ENCODE measurements around the gene ZFAND6. TPM values are rescaled to one million over a fixed set of nuclear protein-coding genes. Genes with fewer than 3 reads are reported as not detected.
A peak's percentile ranks its signal among the peaks of the same experiment; 100 is the strongest.

ZFAND6 gene
- total and polyA plus RNA-seq, 4 experiments from 2014 or later, result 58.3 to 139 (median 82.5) TPM

DNA sequence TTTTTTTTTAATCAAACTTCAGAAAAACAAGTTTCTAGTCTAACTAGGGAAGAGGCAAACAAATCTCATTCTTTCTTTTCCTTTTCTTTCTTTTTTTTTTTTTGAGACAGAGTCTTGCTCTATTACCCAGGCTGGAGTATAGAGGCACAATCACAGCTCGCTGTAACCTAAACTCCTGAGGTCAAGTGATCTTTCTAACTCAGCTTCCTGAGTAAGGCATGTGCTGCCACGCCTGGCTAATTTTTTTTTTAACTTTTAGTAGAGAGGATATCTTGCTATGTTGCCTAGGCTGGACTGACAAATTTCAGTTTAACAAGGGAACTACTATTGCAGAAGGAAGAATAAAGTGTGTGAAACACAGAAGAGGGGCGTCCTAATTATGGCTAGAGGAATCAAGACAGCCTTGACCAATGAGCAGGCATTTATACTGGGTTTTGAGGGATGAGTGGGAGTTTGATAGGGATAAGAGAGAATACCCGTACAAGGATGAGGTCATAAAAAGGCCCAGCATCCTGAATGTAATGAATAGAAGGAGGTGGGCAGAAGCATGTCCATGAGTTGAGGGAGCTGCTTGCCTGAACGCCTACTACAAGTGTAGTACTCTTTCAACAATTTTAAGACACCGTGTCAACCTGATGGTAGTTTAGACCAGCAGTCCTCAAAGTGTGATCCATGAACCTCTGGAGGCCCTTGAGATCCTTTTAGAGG lies 6.7 kb upstream of the ZFAND6 start:
- Mint-ChIP-seq H3K27me3 (peaks cover 0 to under 1% of the 10 kb centered on the region in 2 donors), H3K4me3 (no peak overlapping the region), H3K9me3 (no peaks in the 10 kb centered on the region), H3K4me1 (no peaks in the 10 kb centered on the region), H3K27ac (peak overlapping the region in 1 of 7 donors; percentile 53), H3K36me3 (no peaks in the 10 kb centered on the region)
- H3K4me1 ChIP-seq (ENCODE audit: insufficient read depth, low read length), result no peaks in the 10 kb centered on the region
- H3K27me3 ChIP-seq (ENCODE audit: insufficient read depth, low read length), result no peaks in the 10 kb centered on the region
- H3K4me3 ChIP-seq (ENCODE audit: low read length in 2 of 2), result no peak overlapping the region
- no peaks in the 10 kb centered on the region for H3K36me3 ChIP-seq (ENCODE audit: insufficient read depth, low read length)
- intact Hi-C loops (cut with micrococcal nuclease), result loop anchor here (10.0 kb wide), 1 partner anchor 942 kb away; no protein-coding TSS in a partner anchor
- DNase-seq, result no peak
- H3K27ac ChIP-seq (ENCODE audit: low read depth, low read length), result no peak overlapping the region
- CTCF ChIA-PET (ENCODE audit: partially characterized antibody), result no interaction called here
- no peaks in the 10 kb centered on the region for H3K9me3 ChIP-seq (ENCODE audit: control insufficient read depth in 1 of 2, low read length in 2 of 2)
- POLR2A ChIA-PET (ENCODE audit: partially characterized antibody), result interaction anchor here (0.7 to 0.9 kb wide), 2 partner anchors 11 to 37 kb away, joined by 3 read pairs; no protein-coding TSS in a partner anchor

DNA sequence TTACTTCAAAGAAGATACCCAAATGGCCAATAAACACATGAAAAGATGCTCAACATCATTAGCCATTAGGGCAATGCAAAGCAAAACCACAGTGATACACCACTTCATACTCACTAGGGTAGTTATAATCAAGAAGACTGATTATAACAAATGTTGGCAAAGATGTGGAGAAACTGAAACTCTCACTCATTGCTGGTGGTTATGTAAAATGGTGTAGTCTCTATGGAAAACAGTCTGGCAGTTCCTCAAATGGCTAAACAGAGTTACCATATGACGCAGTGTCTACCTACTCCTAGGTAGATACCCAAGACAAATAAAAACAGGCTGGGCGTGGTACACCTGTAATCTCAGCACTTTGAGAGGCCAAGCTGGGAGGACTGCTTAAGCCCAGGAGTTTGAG lies 3.5 kb upstream of the ZFAND6 start:
- no peaks in the 10 kb centered on the region for H3K27me3 Mint-ChIP-seq
- peaks cover 10% of the 10 kb centered on the region for H3K4me1 ChIP-seq (ENCODE audit: insufficient read depth, low read length)
- intact Hi-C loops (cut with micrococcal nuclease), result loop anchor here (10.0 kb wide), 1 partner anchor 939 kb away; no protein-coding TSS in a partner anchor

DNA sequence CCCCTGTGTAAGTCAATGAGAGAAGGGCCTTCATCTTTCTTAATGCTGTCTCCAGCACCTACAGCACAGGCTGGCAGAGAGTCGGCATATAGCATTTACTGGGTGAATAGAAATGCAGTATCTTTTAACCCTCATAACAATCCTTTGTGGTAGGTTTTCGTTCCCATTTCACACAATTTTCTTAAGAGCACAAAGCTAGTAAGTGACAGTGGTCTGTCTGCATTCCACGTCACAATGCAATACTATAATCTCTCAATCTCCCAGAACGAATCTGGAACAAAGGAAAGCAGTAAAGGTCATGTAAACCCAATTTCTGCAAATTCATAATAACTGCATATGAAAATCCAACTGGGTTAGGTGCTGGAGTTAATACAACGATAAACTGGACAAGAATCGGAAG lies 1.4 kb upstream of the ZFAND6 start:
- Mint-ChIP-seq H3K4me1 (peaks cover 17 to 42% (median 26%) of the 10 kb centered on the region in 4 donors), H3K36me3 (peaks cover 0 to 6% of the 10 kb centered on the region in 2 donors), H3K27ac (peak overlapping the region in 2 of 7 donors; percentile 79 to 94), H3K9me3 (no peaks in the 10 kb centered on the region), H3K27me3 (no peaks in the 10 kb centered on the region), H3K4me3 (peak overlapping the region in 7 of 8 donors; percentile 47 to 83 (median 73))
- no peak overlapping the region for H3K27ac ChIP-seq (ENCODE audit: low read depth, low read length)
- intact Hi-C loops (cut with micrococcal nuclease), result loop anchor here (10.0 kb wide), 1 partner anchor 937 kb away; no protein-coding TSS in a partner anchor
- POLR2A ChIA-PET (ENCODE audit: partially characterized antibody), result interaction anchor here (1.1 to 3.3 kb wide), 2 partner anchors 95 to 160 kb away, joined by 3 to 29 read pairs; partner anchors contain the start of gene FAH
- H3K36me3 ChIP-seq (ENCODE audit: insufficient read depth, low read length), result no peaks in the 10 kb centered on the region
- DNase-seq, result no peak
- H3K4me3 ChIP-seq (ENCODE audit: low read length in 2 of 2), result no peak overlapping the region
- no peaks in the 10 kb centered on the region for H3K27me3 ChIP-seq (ENCODE audit: insufficient read depth, low read length)
- H3K9me3 ChIP-seq (ENCODE audit: control insufficient read depth in 1 of 2, low read length in 2 of 2), result no peaks in the 10 kb centered on the region
- CTCF ChIA-PET (ENCODE audit: partially characterized antibody), result interaction anchor here (1.4 to 3.0 kb wide), 2 partner anchors 13 to 115 kb away, joined by 3 to 13 read pairs; no protein-coding TSS in a partner anchor
- H3K4me1 ChIP-seq (ENCODE audit: insufficient read depth, low read length), result peaks cover 31% of the 10 kb centered on the region

More for the DNA sequence above, 3.5 kb upstream of the ZFAND6 start:
- ChIA-PET POLR2A (ENCODE audit: partially characterized antibody) (no interaction called here), CTCF (ENCODE audit: partially characterized antibody) (no interaction called here)
- no peak overlapping the region for H3K4me3 Mint-ChIP-seq
- H3K36me3 Mint-ChIP-seq, result peaks cover 0 to 6% of the 10 kb centered on the region in 2 donors
- H3K36me3 ChIP-seq (ENCODE audit: insufficient read depth, low read length), result no peaks in the 10 kb centered on the region
- H3K9me3 ChIP-seq (ENCODE audit: control insufficient read depth in 1 of 2, low read length in 2 of 2), result no peaks in the 10 kb centered on the region
- H3K27ac ChIP-seq (ENCODE audit: low read depth, low read length), result no peak overlapping the region
- no peak overlapping the region for H3K4me3 ChIP-seq (ENCODE audit: low read length in 2 of 2)
- H3K9me3 Mint-ChIP-seq, result no peaks in the 10 kb centered on the region
- no peak for DNase-seq
- no peak overlapping the region for H3K27ac Mint-ChIP-seq
- no peaks in the 10 kb centered on the region for H3K27me3 ChIP-seq (ENCODE audit: insufficient read depth, low read length)
- H3K4me1 Mint-ChIP-seq, result peaks cover 4 to 21% (median 8%) of the 10 kb centered on the region in 4 donors

DNA sequence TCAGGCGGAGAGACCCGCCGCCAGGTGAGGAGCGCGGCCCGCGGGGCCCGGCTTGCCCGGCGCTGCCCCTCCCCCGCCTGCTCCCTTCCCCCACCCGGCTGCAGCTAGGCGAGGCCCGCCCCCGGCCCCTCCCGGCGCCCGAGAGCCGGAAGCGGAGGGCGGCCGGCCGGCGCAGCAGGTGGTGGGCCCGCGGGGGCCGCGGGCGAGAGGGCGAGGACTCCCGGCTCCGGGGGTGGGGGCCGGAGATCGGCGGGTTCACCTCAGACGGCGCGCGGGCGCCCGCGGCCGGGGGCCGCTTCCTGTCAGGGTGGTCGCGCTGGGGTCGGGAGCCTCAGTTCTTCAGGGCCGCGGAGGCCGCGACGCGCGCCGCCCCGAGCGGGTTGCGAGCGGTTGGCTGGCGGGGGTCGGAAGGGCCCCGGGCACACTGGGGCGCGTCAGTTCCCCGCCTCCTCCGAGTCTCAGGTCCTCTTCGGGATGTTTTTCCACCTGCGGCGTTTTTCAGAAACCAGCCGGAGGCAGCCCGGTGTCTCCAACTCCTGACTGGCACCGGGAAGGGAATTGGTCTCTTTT lies 395 bp downstream of the ZFAND6 start:
- Histone ChIP-seq H3K36me3 (ENCODE audit: insufficient read depth, low read length) (no peaks in the 10 kb centered on the region), H3K4me1 (ENCODE audit: insufficient read depth, low read length) (peaks cover 35% of the 10 kb centered on the region), H3K9me3 (ENCODE audit: control insufficient read depth in 1 of 2, low read length in 2 of 2) (no peaks in the 10 kb centered on the region), H3K27ac (ENCODE audit: low read depth, low read length) (peak overlapping the region; percentile 75), H3K27me3 (ENCODE audit: insufficient read depth, low read length) (no peaks in the 10 kb centered on the region), H3K4me3 (ENCODE audit: low read length in 2 of 2) (peak overlapping the region; percentile 54 to 81)
- ChIA-PET CTCF (ENCODE audit: partially characterized antibody) (interaction anchor here (1.3 to 3.0 kb wide), 5 partner anchors 9 to 164 kb away, joined by 3 to 13 read pairs (median 6); no protein-coding TSS in a partner anchor), POLR2A (ENCODE audit: partially characterized antibody) (interaction anchor here (0.7 to 3.3 kb wide), 16 partner anchors 8 to 1237 kb away, joined by 3 to 32 read pairs (median 6); partner anchors contain the start of genes BCL2A1, FAH and MTHFS)
- DNase-seq, result peak in 3 of 5 donors; percentile 59 to 65 (median 64)
- no peaks in the 10 kb centered on the region for H3K27me3 Mint-ChIP-seq
- peaks cover 0 to 6% of the 10 kb centered on the region in 2 donors for H3K36me3 Mint-ChIP-seq
- H3K27ac Mint-ChIP-seq, result peak overlapping the region; percentile 92 to 98 (median 96)
- no peaks in the 10 kb centered on the region for H3K9me3 Mint-ChIP-seq
- H3K4me3 Mint-ChIP-seq, result peak overlapping the region; percentile 90 to 97 (median 94)
- peaks cover 17 to 46% (median 27%) of the 10 kb centered on the region in 4 donors for H3K4me1 Mint-ChIP-seq
- intact Hi-C loops (cut with micrococcal nuclease), result loop anchor here (1.0 to 10.0 kb wide), 7 partner anchors 12 to 935 kb away; partner anchors contain the start of genes BCL2A1 and FAH

DNA sequence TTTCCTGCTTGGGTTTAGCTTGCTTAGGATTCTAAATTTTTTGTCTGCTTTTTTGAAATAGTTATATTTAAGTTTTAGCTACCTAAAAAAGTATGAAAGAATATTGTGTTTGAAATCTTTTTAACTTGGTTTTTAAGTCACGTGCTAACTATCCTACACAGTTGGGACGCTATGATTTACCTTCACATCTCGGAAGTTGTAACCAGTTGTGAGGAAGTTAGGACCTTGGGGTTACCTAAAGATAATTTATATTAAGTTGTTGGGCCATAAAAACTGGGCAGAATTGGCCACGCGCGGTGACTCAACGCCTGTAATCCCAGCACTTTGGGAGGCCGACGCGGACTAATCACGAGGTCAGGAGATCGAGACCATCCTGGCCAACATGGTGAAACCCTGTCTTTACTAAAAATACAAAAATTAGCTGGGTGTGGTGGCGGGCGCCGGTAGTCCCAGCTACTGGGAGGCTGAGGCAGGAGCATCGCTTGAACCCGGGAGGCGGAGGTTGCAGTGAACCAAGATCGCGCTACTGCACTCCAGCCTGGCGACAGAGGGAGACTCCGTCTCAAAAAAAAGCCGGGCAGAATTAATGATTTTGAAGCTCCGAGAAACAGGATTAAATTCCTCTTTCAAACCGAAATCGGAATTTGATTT lies 1.0 kb downstream of the ZFAND6 start:
- H3K27me3 ChIP-seq (ENCODE audit: insufficient read depth, low read length), result no peaks in the 10 kb centered on the region
- Mint-ChIP-seq H3K9me3 (no peaks in the 10 kb centered on the region), H3K27me3 (no peaks in the 10 kb centered on the region), H3K27ac (peak overlapping the region; percentile 92 to 98 (median 95)), H3K4me3 (peak overlapping the region; percentile 86 to 97 (median 91)), H3K36me3 (peaks cover 0 to 6% of the 10 kb centered on the region in 2 donors), H3K4me1 (peaks cover 21 to 52% (median 32%) of the 10 kb centered on the region in 4 donors)
- intact Hi-C loops (cut with micrococcal nuclease), result loop anchor here (1.0 to 5.0 kb wide), 4 partner anchors 12 to 177 kb away; partner anchors contain the start of gene BCL2A1
- no peaks in the 10 kb centered on the region for H3K9me3 ChIP-seq (ENCODE audit: control insufficient read depth in 1 of 2, low read length in 2 of 2)
- POLR2A ChIA-PET (ENCODE audit: partially characterized antibody), result interaction anchor here (0.7 to 3.3 kb wide), 12 partner anchors 8 to 679 kb away, joined by 3 to 32 read pairs (median 6); partner anchors contain the start of genes BCL2A1, FAH and MTHFS
- peak overlapping the region; percentile 75 for H3K27ac ChIP-seq (ENCODE audit: low read depth, low read length)
- H3K4me1 ChIP-seq (ENCODE audit: insufficient read depth, low read length), result peaks cover 35% of the 10 kb centered on the region
- peak in 4 of 5 donors; percentile 14 to 41 (median 15) for DNase-seq
- CTCF ChIA-PET (ENCODE audit: partially characterized antibody), result interaction anchor here (1.0 to 3.0 kb wide), 6 partner anchors 9 to 180 kb away, joined by 3 to 13 read pairs (median 4); no protein-coding TSS in a partner anchor
- H3K4me3 ChIP-seq (ENCODE audit: low read length in 2 of 2), result peak overlapping the region; percentile 54 to 81
- no peaks in the 10 kb centered on the region for H3K36me3 ChIP-seq (ENCODE audit: insufficient read depth, low read length)

DNA sequence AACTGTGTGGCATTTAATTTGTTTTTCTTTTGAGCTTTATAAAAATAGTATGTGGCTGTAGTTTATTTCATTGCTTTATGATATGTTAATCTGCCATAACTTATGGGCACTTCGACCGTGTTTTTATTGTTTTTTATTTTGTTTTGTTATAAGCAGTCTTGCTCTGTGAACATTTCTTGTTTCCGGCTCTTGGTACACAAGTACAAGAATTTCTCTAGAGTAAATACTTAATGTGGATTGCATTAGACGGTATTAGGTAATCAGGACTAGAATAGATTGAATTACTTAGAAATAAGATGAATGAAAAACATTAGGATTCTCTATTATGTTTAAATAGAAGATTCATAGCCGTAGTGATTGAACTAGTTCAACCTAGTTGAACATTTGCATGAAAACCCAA lies 2.1 kb downstream of the ZFAND6 start:
- Histone ChIP-seq H3K27ac (ENCODE audit: low read depth, low read length) (no peak overlapping the region), H3K4me1 (ENCODE audit: insufficient read depth, low read length) (peaks cover 35% of the 10 kb centered on the region)
- intact Hi-C loops (cut with micrococcal nuclease), result loop anchor here (2.0 to 5.0 kb wide), 3 partner anchors 91 to 176 kb away; partner anchors contain the start of gene BCL2A1

More for the DNA sequence above, 2.1 kb downstream of the ZFAND6 start:
- CTCF ChIA-PET (ENCODE audit: partially characterized antibody), result interaction anchor here (1.4 to 2.7 kb wide), 2 partner anchors 92 to 111 kb away, joined by 6 to 11 read pairs; no protein-coding TSS in a partner anchor
- peak overlapping the region in 6 of 7 donors; percentile 45 to 98 (median 66) for H3K27ac Mint-ChIP-seq
- Histone ChIP-seq H3K9me3 (ENCODE audit: control insufficient read depth in 1 of 2, low read length in 2 of 2) (no peaks in the 10 kb centered on the region), H3K36me3 (ENCODE audit: insufficient read depth, low read length) (no peaks in the 10 kb centered on the region), H3K27me3 (ENCODE audit: insufficient read depth, low read length) (no peaks in the 10 kb centered on the region), H3K4me3 (ENCODE audit: low read length in 2 of 2) (no peak overlapping the region)
- H3K36me3 Mint-ChIP-seq, result peaks cover 0 to 6% of the 10 kb centered on the region in 2 donors
- H3K27me3 Mint-ChIP-seq, result no peaks in the 10 kb centered on the region
- POLR2A ChIA-PET (ENCODE audit: partially characterized antibody), result interaction anchor here (0.6 to 3.1 kb wide), 4 partner anchors 10 to 177 kb away, joined by 3 to 32 read pairs (median 16); partner anchors contain the start of gene BCL2A1
- peaks cover 21 to 52% (median 32%) of the 10 kb centered on the region in 4 donors for H3K4me1 Mint-ChIP-seq
- no peak for DNase-seq
- peak overlapping the region; percentile 47 to 97 (median 91) for H3K4me3 Mint-ChIP-seq
- no peaks in the 10 kb centered on the region for H3K9me3 Mint-ChIP-seq

Data from CD4-positive, alpha-beta memory T cell (primary cell).